Panc1 (cell line): ENCODE measurements around the gene TICAM2.

Experiments
- CTCF ChIP-seq: fragments of 450-650 bp; IDR thresholded peaks from 2 replicates; pipeline ENCODE4 v1.5.1; 2017; ENCODE audit warnings: mild to moderate bottlenecking
- POLR2AphosphoS5 ChIP-seq: IDR thresholded peaks from 2 replicates; pipeline ENCODE4 v1.6.1; 2012; ENCODE audit warnings: mild to moderate bottlenecking, low read depth, low read length, moderate library complexity

GRCh38 chr5:115559524-115559923, 42.8 kb downstream of the TICAM2 start:
- TF ChIP-seq CTCF (no peak), POLR2AphosphoS5 (no peak)
